Upper lobe of left lung (tissue), 6 donors: Measurements from ENCODE around the gene FTO. TPM values are rescaled to one million over a fixed set of nuclear protein-coding genes. Genes with fewer than 3 reads are reported as not detected.

Experiments used
- ATAC-seq, 2 donors: fragments of 200-7000 bp; cut with Tn5 transposase; one replicate each; pipeline ENCODE4 v1.9.1; 2022; ENCODE audit warnings: mild to moderate bottlenecking in 2 of 2, moderate library complexity in 2 of 2; ENCODE audit not compliant: low FRiP score in 2 of 2
- DNase-seq, 2 donors: peaks; one replicate each; pipeline ENCODE4 v3.0.0-alpha.2; 2019 to 2020
- H3K27ac ChIP-seq, 4 donors: fragments of 200-600 bp; sonication (generic); one replicate each; pipeline ENCODE4 v1.5.1; 2016 to 2019
- H3K27me3 ChIP-seq, 4 donors: fragments of 200-600 bp; sonication (generic); one replicate each; pipeline ENCODE4 v1.5.1; 2017 to 2019
- H3K36me3 ChIP-seq, 4 donors: fragments of 200-600 bp; sonication (generic); one replicate each; pipeline ENCODE4 v1.5.1; 2016 to 2019
- H3K4me1 ChIP-seq, 4 donors: fragments of 200-600 bp; sonication (generic); one replicate each; pipeline ENCODE4 v1.5.1; 2018 to 2019
- H3K4me3 ChIP-seq, 4 donors: fragments of 200-600 bp; sonication (generic); one replicate each; pipeline ENCODE4 v1.5.1; 2017 to 2019; ENCODE audit warnings: mild to moderate bottlenecking in 2 of 4, moderate library complexity in 1 of 4
- H3K9me3 ChIP-seq, 4 donors: fragments of 200-600 bp; sonication (generic); one replicate each; pipeline ENCODE4 v1.5.1; 2018 to 2019
- EP300 ChIP-seq, 4 donors: sonication (generic); formaldehyde crosslinking; IDR thresholded peaks; one replicate each; pipeline ENCODE4 v1.5.1; 2017; ENCODE audit warnings: antibody characterized with exemption in 4 of 4, control low read depth in 2 of 4
- POLR2A ChIP-seq, 4 donors: fragments of 450-650 bp; IDR thresholded peaks; one replicate each; pipeline ENCODE4 v1.5.1; 2016 to 2017; ENCODE audit warnings: antibody characterized with exemption in 4 of 4, mild to moderate bottlenecking in 2 of 4
- POLR2AphosphoS5 ChIP-seq, 2 donors: sonication (generic); formaldehyde crosslinking; IDR thresholded peaks; one replicate each; pipeline ENCODE4 v1.5.1; 2017; ENCODE audit warnings: antibody characterized with exemption in 2 of 2
- WGBS, 2 donors: methylation state at CpG; one replicate each; pipeline ENCODE4 v1.1.5; 2017 to 2018; 5-methylcytosine and 5-hydroxymethylcytosine counted together
- total RNA-seq, 6 donors: library from RNA; depleted of rRNA in 4 of 6; stranded (reverse); fragments of >200 nt in 4 of 6; gene quantifications; one replicate each; pipeline versions ENCODE4 v1.1.0 to v1.2.1, GENCODE V29; 2016 to 2021
- TF ChIP-seq, protein P1 (sequence below), 6 experiments: fragments of 450-650 bp in 4 of 6; fragments of 200-600 bp in 2 of 6; sonication (generic) in 2 of 6; IDR thresholded peaks; one replicate each; pipeline ENCODE4 v1.5.1; 2016 to 2019; ENCODE audit warnings: antibody characterized with exemption in 6 of 6
- donor health status: DM: no; HTN: no; CAD: no; lungs with moderate emphysema.
- donor health status: DM: no; HTN: yes; CAD: no; lungs with severe emphysema.

FTO gene
- total RNA-seq, 6 donors from 2014 or later: 62.9 to 114 (median 75.4) TPM

DNA sequence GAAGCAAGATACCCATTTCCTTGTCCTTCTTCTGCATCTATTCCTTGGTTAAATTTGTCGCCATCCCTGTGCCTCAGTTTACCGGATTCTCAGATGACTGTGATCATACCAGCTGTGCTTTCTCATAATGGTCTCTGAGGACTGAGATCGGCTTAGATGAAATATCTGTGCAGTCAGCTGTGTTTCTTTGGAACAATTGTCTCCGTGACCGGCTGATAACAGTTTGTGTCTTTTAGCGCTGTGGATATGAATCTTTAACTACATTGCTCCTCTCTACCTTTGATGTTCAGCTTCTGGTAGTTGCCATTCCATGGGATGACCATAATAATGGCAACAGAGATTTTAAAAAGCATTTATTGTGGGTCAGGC lies 473 bp downstream of the FTO start:
- ATAC-seq: no peak
- Histone ChIP-seq H3K9me3 (no peaks in the 10 kb centered on the region), H3K4me1 (peaks cover 9 to 17% (median 14%) of the 10 kb centered on the region in 4 donors), H3K4me3 (peak overlapping the region; percentile 55 to 89 (median 74)), H3K27ac (peak overlapping the region; percentile 35 to 80 (median 70)), H3K36me3 (no peaks in the 10 kb centered on the region), H3K27me3 (no peaks in the 10 kb centered on the region)
- TF ChIP-seq, protein P1, sequence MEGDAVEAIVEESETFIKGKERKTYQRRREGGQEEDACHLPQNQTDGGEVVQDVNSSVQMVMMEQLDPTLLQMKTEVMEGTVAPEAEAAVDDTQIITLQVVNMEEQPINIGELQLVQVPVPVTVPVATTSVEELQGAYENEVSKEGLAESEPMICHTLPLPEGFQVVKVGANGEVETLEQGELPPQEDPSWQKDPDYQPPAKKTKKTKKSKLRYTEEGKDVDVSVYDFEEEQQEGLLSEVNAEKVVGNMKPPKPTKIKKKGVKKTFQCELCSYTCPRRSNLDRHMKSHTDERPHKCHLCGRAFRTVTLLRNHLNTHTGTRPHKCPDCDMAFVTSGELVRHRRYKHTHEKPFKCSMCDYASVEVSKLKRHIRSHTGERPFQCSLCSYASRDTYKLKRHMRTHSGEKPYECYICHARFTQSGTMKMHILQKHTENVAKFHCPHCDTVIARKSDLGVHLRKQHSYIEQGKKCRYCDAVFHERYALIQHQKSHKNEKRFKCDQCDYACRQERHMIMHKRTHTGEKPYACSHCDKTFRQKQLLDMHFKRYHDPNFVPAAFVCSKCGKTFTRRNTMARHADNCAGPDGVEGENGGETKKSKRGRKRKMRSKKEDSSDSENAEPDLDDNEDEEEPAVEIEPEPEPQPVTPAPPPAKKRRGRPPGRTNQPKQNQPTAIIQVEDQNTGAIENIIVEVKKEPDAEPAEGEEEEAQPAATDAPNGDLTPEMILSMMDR (IDR thresholded peaks at IDR 0.05): peak in 1 of 6 experiments; percentile 16
- TF ChIP-seq EP300 (IDR thresholded peaks at IDR 0.05): no peak
- DNase-seq: no peak
- 10 to 12% methylated on average over 6 of the region's 6 CpGs for WGBS, 2 donors

DNA sequence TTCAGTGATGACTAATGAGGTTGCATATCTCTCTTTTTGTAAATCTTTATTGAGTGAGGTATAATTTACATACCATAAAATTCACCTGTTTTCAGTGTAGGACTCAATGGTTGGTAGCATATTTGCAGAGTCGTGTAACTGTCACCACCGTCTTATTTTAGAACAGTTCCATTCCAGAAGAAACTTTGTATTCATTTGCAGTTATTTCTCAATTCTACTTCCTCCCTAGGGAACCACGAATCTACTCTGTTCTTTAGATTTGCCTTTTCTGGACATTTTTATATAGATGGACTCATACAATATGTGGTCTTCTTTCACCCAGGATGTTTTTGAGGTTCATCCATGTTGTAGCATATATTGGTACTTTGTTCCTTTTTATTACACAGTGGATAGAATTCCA lies 3.7 kb downstream of the FTO start:
- 52 to 74% methylated on average over 3 of the region's 3 CpGs for WGBS, 2 donors
- ATAC-seq: no peak

DNA sequence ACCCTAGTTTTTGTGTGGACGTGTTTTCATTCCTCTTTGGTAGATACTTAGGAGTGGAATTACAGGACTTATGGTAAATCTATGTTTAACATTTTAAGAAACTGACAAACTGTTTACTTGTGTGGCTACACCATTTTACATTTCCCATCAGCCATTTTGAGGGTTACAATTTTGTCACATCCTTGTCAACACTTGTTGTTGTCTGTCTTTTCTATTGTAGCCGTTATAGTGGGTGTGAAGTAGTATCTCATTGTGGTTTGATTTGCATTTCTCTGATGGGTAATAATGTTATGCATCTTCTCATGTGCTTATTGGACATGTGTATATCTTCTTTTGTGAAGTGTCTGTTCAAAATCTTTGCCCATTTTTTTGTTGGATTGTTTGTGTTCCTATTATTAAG lies 4.5 kb downstream of the FTO start:
- DNase-seq (no peak), ATAC-seq (no peak)
- H3K4me3 ChIP-seq: no peak overlapping the region
- H3K4me1 ChIP-seq: peaks cover 5 to 19% (median 10%) of the 10 kb centered on the region in 4 donors
- 93 to 95% methylated on average over 2 of the region's 2 CpGs for WGBS, 2 donors
- TF ChIP-seq POLR2AphosphoS5 (IDR thresholded peaks at IDR 0.05): no peak
- no peak for TF ChIP-seq POLR2A (IDR thresholded peaks at IDR 0.05)
- no peak for TF ChIP-seq EP300 (IDR thresholded peaks at IDR 0.05)
- TF ChIP-seq, protein P1 (IDR thresholded peaks at IDR 0.05): no peak
- H3K9me3 ChIP-seq: no peaks in the 10 kb centered on the region
- H3K27me3 ChIP-seq: no peaks in the 10 kb centered on the region
- H3K27ac ChIP-seq: no peak overlapping the region
- H3K36me3 ChIP-seq: no peaks in the 10 kb centered on the region

More for the DNA sequence above, 3.7 kb downstream of the FTO start:
- Histone ChIP-seq H3K27me3 (no peaks in the 10 kb centered on the region), H3K4me3 (no peak overlapping the region), H3K4me1 (peaks cover 9 to 17% (median 15%) of the 10 kb centered on the region in 4 donors), H3K27ac (no peak overlapping the region), H3K36me3 (no peaks in the 10 kb centered on the region), H3K9me3 (no peaks in the 10 kb centered on the region)
- no peak for DNase-seq
- TF ChIP-seq POLR2A (IDR thresholded peaks at IDR 0.05): no peak

DNA sequence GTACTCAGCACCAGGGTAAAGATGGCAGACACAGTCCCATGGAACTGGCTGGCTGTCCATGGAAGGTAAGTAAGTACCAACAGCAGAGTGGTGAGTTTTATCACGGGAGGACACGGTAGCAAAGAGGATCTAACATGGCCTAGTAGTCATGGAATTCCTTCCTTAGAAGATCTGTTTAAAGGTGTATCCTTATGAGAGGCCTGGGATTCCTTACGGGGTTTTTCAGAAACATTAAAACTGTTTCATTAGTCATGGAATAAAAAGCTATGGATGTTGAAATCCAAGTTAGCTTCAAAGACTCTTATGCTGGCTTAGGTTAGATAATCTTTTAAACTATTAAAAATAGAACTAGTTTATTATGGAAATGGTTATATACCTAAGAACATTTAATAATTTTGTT lies 7.4 kb downstream of the FTO start:
- Histone ChIP-seq H3K9me3 (no peaks in the 10 kb centered on the region), H3K36me3 (no peaks in the 10 kb centered on the region), H3K4me1 (peaks cover 0 to 12% (median 6%) of the 10 kb centered on the region in 4 donors), H3K4me3 (no peak overlapping the region), H3K27me3 (no peaks in the 10 kb centered on the region), H3K27ac (no peak overlapping the region)
- ATAC-seq: no peak
- WGBS, 2 donors: 75 to 97% methylated on average over 3 of the region's 3 CpGs
- DNase-seq: no peak
- TF ChIP-seq POLR2A (IDR thresholded peaks at IDR 0.05) (no peak), POLR2AphosphoS5 (IDR thresholded peaks at IDR 0.05) (no peak), EP300 (IDR thresholded peaks at IDR 0.05) (no peak)
- TF ChIP-seq, protein P1 (IDR thresholded peaks at IDR 0.05): no peak

DNA sequence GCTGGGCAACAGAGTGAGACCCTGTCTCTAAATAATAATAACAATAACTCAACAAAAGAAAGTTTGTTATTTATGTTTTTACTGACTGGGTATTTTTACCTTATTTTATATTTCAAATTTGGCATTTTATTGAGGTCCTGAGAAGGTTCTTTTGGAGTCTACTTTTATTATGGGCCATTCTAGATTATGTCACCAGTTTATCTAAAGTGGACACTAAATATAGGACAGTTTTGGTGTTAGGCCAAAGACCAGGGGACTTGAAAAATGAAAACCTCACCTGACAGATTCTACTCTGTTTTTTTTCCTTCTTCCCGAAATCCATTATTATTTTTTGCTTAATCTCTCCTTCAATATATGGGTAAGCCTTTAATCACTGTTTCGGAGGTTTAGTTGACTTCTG lies 8.1 kb downstream of the FTO start:
- 72 to 81% methylated on average over 2 of the region's 2 CpGs for WGBS, 2 donors
- Histone ChIP-seq H3K4me1 (peaks cover 0 to 12% (median 6%) of the 10 kb centered on the region in 4 donors), H3K36me3 (no peaks in the 10 kb centered on the region), H3K27me3 (no peaks in the 10 kb centered on the region), H3K9me3 (no peaks in the 10 kb centered on the region), H3K27ac (no peak overlapping the region), H3K4me3 (no peak overlapping the region)
- no peak for DNase-seq
- TF ChIP-seq POLR2AphosphoS5 (IDR thresholded peaks at IDR 0.05) (no peak), POLR2A (IDR thresholded peaks at IDR 0.05) (no peak)
- TF ChIP-seq, protein P1 (IDR thresholded peaks at IDR 0.05): no peak
- no peak for ATAC-seq
